Left lung (tissue), 10 donors: Measurements from ENCODE around the gene CFAP90. TPM values are rescaled to one million over a fixed set of nuclear protein-coding genes. Genes with fewer than 3 reads are reported as not detected.

Experiments
- ATAC-seq: fragments of 200-7000 bp; cut with Tn5 transposase; one replicate; pipeline ENCODE4 v1.9.1; 2020; ENCODE audit warnings: moderate library complexity
- DNase-seq, 4 donors: peaks; one replicate each; pipeline ENCODE4 v3.0.0-alpha.2; 2013 to 2020
- H3K27ac ChIP-seq, 2 donors: fragments of 200-600 bp; sonication (generic) in 1 of 2; one replicate each; pipeline versions ENCODE4 v1.5.0 to v1.8.0; 2020 to 2021
- H3K27me3 ChIP-seq, 2 donors: fragments of 200-600 bp; sonication (generic) in 1 of 2; one replicate each; pipeline versions ENCODE4 v1.5.0 to v1.8.0; 2020 to 2021
- H3K36me3 ChIP-seq, 2 donors: fragments of 200-600 bp; sonication (generic) in 1 of 2; one replicate each; pipeline versions ENCODE4 v1.5.0 to v1.8.0; 2020 to 2021
- H3K4me1 ChIP-seq, 2 donors: fragments of 200-600 bp; one replicate each; pipeline ENCODE4 v1.8.0; 2021
- H3K4me3 ChIP-seq, 2 donors: fragments of 200-600 bp; sonication (generic) in 1 of 2; one replicate each; pipeline versions ENCODE4 v1.5.0 to v1.8.0; 2020 to 2021; ENCODE audit warnings: mild to moderate bottlenecking in 1 of 2
- H3K9me3 ChIP-seq, 2 donors: fragments of 200-600 bp; sonication (generic) in 1 of 2; one replicate each; pipeline versions ENCODE4 v1.5.0 to v1.8.0; 2020 to 2021
- intact Hi-C, 2 donors: fragments of 100-400 bp; cut with DNase I; formaldehyde crosslinking; loops; one replicate each; pipeline versions ENCODE4 v1.11.2 to v1.14.2; 2022
- polyA plus RNA-seq, 6 donors: library from polyadenylated mRNA; unstranded; fragments of 120-200 nt; gene quantifications; one replicate each; pipeline ENCODE4 v1.2.1, GENCODE V29; 2013; ENCODE audit not compliant: insufficient read length in 6 of 6
- total RNA-seq, 2 donors: library from RNA; stranded (reverse); fragmentation: NEBNext Ultra II Directional; extraction: Animal tissue kit (Norgen Biotek cat#: 25700); gene quantifications; one replicate each; pipeline ENCODE4 v1.2.1, GENCODE V29; 2021
- TF ChIP-seq, protein P1 (sequence below), 2 donors: fragments of 200-600 bp; sonication (generic) in 1 of 2; IDR thresholded peaks; one replicate each; pipeline versions ENCODE4 v1.5.0 to v1.8.0; 2021; ENCODE audit warnings: antibody characterized with exemption in 2 of 2
- donor health status: DM: no; HTN: yes; CAD: no.
- donor health status: DM: no; HTN: no; CAD: no.

Gene CFAP90
- total and polyA plus RNA-seq, 8 donors, result 0.82 to 10.5 (median 5.9) TPM

GRCh38 chr5:7874639-7875038 is 23.7 kb upstream of the CFAP90 start:
- H3K27me3 ChIP-seq, result no peaks in the 10 kb centered on the region
- no peak overlapping the region for H3K27ac ChIP-seq
- TF ChIP-seq, protein P1, sequence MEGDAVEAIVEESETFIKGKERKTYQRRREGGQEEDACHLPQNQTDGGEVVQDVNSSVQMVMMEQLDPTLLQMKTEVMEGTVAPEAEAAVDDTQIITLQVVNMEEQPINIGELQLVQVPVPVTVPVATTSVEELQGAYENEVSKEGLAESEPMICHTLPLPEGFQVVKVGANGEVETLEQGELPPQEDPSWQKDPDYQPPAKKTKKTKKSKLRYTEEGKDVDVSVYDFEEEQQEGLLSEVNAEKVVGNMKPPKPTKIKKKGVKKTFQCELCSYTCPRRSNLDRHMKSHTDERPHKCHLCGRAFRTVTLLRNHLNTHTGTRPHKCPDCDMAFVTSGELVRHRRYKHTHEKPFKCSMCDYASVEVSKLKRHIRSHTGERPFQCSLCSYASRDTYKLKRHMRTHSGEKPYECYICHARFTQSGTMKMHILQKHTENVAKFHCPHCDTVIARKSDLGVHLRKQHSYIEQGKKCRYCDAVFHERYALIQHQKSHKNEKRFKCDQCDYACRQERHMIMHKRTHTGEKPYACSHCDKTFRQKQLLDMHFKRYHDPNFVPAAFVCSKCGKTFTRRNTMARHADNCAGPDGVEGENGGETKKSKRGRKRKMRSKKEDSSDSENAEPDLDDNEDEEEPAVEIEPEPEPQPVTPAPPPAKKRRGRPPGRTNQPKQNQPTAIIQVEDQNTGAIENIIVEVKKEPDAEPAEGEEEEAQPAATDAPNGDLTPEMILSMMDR (IDR thresholded peaks at IDR 0.05), result no peak
- ATAC-seq (no peak), DNase-seq (no peak)
- peaks cover 3 to 51% of the 10 kb centered on the region in 2 donors for H3K36me3 ChIP-seq
- no peak overlapping the region for H3K4me3 ChIP-seq
- H3K9me3 ChIP-seq, result no peaks in the 10 kb centered on the region
- intact Hi-C loops, result no loop called here
- peaks cover 20 to 75% of the 10 kb centered on the region in 2 donors for H3K4me1 ChIP-seq

DNA sequence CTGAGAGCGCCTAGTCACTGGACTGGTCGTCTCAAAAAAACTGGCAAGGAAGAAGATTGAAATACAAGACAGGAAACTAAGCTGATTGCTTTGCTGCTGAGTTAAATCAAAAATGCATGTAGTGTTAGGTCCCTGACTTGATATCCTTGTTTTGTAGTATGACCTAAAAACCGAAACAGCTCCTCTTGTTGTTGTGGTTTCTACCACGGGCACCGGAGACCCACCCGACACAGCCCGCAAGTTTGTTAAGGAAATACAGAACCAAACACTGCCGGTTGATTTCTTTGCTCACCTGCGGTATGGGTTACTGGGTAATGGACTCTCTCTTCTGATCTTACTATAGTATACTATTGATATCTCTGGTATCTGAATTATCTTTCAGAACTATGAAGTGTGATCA is 22.3 kb upstream of the CFAP90 start:
- Histone ChIP-seq H3K9me3 (no peaks in the 10 kb centered on the region), H3K36me3 (peaks cover 3 to 44% of the 10 kb centered on the region in 2 donors), H3K27me3 (no peaks in the 10 kb centered on the region), H3K4me3 (no peak overlapping the region), H3K4me1 (peaks cover 14 to 61% of the 10 kb centered on the region in 2 donors), H3K27ac (no peak overlapping the region)
- intact Hi-C loops, result no loop called here
- DNase-seq, result no peak
- TF ChIP-seq, protein P1 (IDR thresholded peaks at IDR 0.05), result no peak
- ATAC-seq, result no peak

GRCh38 chr5:7872517-7873130 is 21.7 kb upstream of the CFAP90 start:
- no peak for ATAC-seq
- H3K9me3 ChIP-seq, result no peaks in the 10 kb centered on the region
- intact Hi-C loops, result no loop called here
- peaks cover 9 to 61% of the 10 kb centered on the region in 2 donors for H3K4me1 ChIP-seq
- no peak overlapping the region for H3K27ac ChIP-seq
- H3K36me3 ChIP-seq, result peaks cover 3 to 39% of the 10 kb centered on the region in 2 donors
- H3K4me3 ChIP-seq, result no peak overlapping the region
- TF ChIP-seq, protein P1 (IDR thresholded peaks at IDR 0.05), result no peak
- no peaks in the 10 kb centered on the region for H3K27me3 ChIP-seq
- no peak for DNase-seq

GRCh38 chr5:7871653-7872052 is 20.7 kb upstream of the CFAP90 start:
- Histone ChIP-seq H3K9me3 (no peaks in the 10 kb centered on the region), H3K27me3 (no peaks in the 10 kb centered on the region), H3K4me1 (peaks cover 5 to 57% of the 10 kb centered on the region in 2 donors), H3K36me3 (peaks cover 2 to 34% of the 10 kb centered on the region in 2 donors), H3K27ac (peak overlapping the region in 1 of 2 donors; percentile 53), H3K4me3 (peak overlapping the region in 1 of 2 donors; percentile 86)
- intact Hi-C loops, result no loop called here
- ATAC-seq (peak; percentile 10), DNase-seq (no peak)
- TF ChIP-seq, protein P1 (IDR thresholded peaks at IDR 0.05), result no peak

GRCh38 chr5:7869474-7870136 is 18.7 kb upstream of the CFAP90 start:
- Histone ChIP-seq H3K4me1 (peaks cover 5 to 47% of the 10 kb centered on the region in 2 donors), H3K9me3 (no peaks in the 10 kb centered on the region), H3K36me3 (peaks cover 0 to 18% of the 10 kb centered on the region in 2 donors), H3K27me3 (no peaks in the 10 kb centered on the region), H3K4me3 (peak overlapping the region; percentile 86 to 90), H3K27ac (peak overlapping the region; percentile 87 to 92)
- DNase-seq (peak in 1 of 4 donors; percentile 85), ATAC-seq (peak; percentile 57)
- intact Hi-C loops, result no loop called here
- TF ChIP-seq, protein P1 (IDR thresholded peaks at IDR 0.05), result no peak
